NCI-H2196 (cell line): ENCODE measurements around the gene PPFIA4.

Experiments used
- DNase-seq: peaks from one replicate; lab custom pipeline; 2025; ENCODE audit not compliant: unreplicated experiment; lab: John Stamatoyannopoulos, UW

The PPFIA4 gene

GRCh38 chr1:203124546-203125317 is 98.4 kb downstream of the PPFIA4 start:
- DNase-seq = no peak

- no peak for DNase-seq
Observed at GRCh38 chr1:203126151-203126865, 100.0 kb downstream of the PPFIA4 start.

- DNase-seq = no peak
Observed at GRCh38 chr1:203126866-203127665, 100.8 kb downstream of the PPFIA4 start.

- peak; percentile 54 for DNase-seq
Observed at GRCh38 chr1:203127666-203128430, 101.6 kb downstream of the PPFIA4 start, which contains the start of gene ADORA1. ADORA1 (plus strand) TSS chr1:203127726; CDS start chr1:203128842, 1,116 bp downstream.

GRCh38 chr1:203128431-203128715 is 102.1 kb downstream of the PPFIA4 start:
- no peak for DNase-seq
